Body of pancreas (tissue), 4 donors: Measurements from ENCODE around the gene NIBAN1. TPM values are rescaled to one million over a fixed set of nuclear protein-coding genes. Genes with fewer than 3 reads are reported as not detected.

ENCODE experiments used
- ATAC-seq: fragments of 150-250 bp; one replicate; pipeline ENCODE4 v1.9.1; 2016
- DNase-seq, 4 donors: peaks; one replicate each; pipeline ENCODE4 v3.0.0-alpha.2; 2019
- H3K27ac ChIP-seq, 4 donors: fragments of 200-600 bp; sonication (generic); 1 replicate in 3 of 4; 2 replicates in 1 of 4; pipeline versions ENCODE4 v1.5.1 to v1.6.1; 2016 to 2019; ENCODE audit warnings: mild to moderate bottlenecking in 1 of 4, mixed read lengths in 1 of 4, moderate library complexity in 1 of 4
- H3K27me3 ChIP-seq, 2 donors: fragments of 200-600 bp; sonication (generic); one replicate each; pipeline ENCODE4 v1.6.0; 2016; ENCODE audit warnings: mild to moderate bottlenecking in 1 of 2
- H3K36me3 ChIP-seq, 2 donors: fragments of 200-600 bp; sonication (generic); replicated peaks in 1 of 2; 2 replicates each; pipeline ENCODE4 v1.5.1; 2016; ENCODE audit warnings: low read depth in 2 of 2; ENCODE audit not compliant: insufficient read depth in 1 of 2
- H3K4me1 ChIP-seq: fragments of 200-600 bp; sonication (generic); one replicate; pipeline ENCODE4 v1.6.0; 2016
- H3K4me3 ChIP-seq, 2 donors: fragments of 200-600 bp; sonication (generic); 1 replicate in 1 of 2; 2 replicates in 1 of 2; pipeline ENCODE4 v1.5.1; 2016 to 2019
- H3K9me3 ChIP-seq, 3 donors: fragments of 200-600 bp; sonication (generic); 1 replicate in 2 of 3; 2 replicates in 1 of 3; pipeline ENCODE4 v1.5.1; 2016
- POLR2A ChIP-seq, 3 donors: fragments of 450-650 bp; IDR thresholded peaks; one replicate each; pipeline ENCODE4 v1.6.1; 2016; ENCODE audit warnings: antibody characterized with exemption in 3 of 3, mild to moderate bottlenecking in 2 of 3
- WGBS, 2 donors: methylation state at CpG; one replicate each; pipeline ENCODE4 v1.1.5; 2017; 5-methylcytosine and 5-hydroxymethylcytosine counted together
- intact Hi-C: fragments of 100-400 bp; cut with DNase I; formaldehyde crosslinking; loops from one replicate; pipeline ENCODE4 v1.15.1; 2023
- total RNA-seq, 2 donors: library from RNA; depleted of rRNA; stranded (reverse); fragments of >200 nt; gene quantifications; one replicate each; pipeline ENCODE4 v1.1.0, GENCODE V29; 2016
- TF ChIP-seq, protein P1 (sequence below), 7 experiments: fragments of 450-650 bp in 4 of 7; fragments of 200-600 bp in 3 of 7; sonication (generic) in 3 of 7; IDR thresholded peaks; one replicate each; pipeline ENCODE4 v1.5.1; 2016 to 2019; ENCODE audit warnings: antibody characterized with exemption in 7 of 7

NIBAN1 gene
- total RNA-seq, 2 donors from 2014 or later: 51.1 to 59.7 TPM

DNA sequence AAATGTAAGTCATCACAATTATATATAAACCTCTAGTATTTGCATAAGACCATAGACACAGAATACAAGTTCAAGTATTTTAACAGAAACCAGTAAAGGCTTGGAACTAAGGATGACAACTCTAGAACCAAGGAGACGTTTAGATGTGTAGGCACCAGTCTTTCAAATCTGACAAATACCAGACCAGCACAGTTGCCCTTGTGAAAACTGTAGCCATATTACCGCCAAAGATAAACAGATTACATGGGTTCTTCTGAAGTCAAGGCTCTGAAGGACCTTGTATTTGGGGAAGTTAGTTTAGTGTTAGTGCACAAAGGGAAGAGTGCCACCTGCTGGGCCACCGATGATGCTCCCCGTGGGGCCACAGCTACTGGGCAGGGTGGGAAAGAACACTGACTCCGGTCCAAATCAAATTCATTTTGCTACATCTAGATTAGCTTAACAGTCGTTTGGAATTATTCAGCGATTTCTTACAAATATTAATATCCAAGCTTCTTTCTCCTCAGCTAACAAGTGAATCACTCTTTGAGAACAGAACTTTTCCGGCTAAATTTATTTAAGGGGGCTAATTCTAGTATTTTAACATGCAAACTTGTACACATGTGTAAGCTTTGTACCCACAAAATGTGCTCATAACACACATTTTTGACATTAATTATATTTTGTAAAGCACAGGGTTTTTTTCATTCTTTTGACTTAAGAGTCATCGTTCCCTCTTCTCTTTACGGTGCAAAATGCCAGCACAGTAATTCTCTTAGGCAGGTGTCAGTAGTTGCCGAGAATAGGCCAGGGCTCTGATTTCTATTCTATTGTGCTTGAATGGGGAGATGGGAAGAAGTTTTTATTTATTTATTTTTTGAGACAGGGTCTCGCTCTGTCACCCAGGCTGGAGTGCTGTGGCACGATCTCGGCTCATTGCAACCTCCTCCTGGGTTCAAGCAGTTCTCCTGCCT is 8.0 kb upstream of the NIBAN1 start:
- no peak for TF ChIP-seq POLR2A (IDR thresholded peaks at IDR 0.05)
- TF ChIP-seq, protein P1, sequence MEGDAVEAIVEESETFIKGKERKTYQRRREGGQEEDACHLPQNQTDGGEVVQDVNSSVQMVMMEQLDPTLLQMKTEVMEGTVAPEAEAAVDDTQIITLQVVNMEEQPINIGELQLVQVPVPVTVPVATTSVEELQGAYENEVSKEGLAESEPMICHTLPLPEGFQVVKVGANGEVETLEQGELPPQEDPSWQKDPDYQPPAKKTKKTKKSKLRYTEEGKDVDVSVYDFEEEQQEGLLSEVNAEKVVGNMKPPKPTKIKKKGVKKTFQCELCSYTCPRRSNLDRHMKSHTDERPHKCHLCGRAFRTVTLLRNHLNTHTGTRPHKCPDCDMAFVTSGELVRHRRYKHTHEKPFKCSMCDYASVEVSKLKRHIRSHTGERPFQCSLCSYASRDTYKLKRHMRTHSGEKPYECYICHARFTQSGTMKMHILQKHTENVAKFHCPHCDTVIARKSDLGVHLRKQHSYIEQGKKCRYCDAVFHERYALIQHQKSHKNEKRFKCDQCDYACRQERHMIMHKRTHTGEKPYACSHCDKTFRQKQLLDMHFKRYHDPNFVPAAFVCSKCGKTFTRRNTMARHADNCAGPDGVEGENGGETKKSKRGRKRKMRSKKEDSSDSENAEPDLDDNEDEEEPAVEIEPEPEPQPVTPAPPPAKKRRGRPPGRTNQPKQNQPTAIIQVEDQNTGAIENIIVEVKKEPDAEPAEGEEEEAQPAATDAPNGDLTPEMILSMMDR (IDR thresholded peaks at IDR 0.05): peak; percentile 80 to 94 (median 90)
- Histone ChIP-seq H3K27ac (no peak overlapping the region), H3K9me3 (no peaks in the 10 kb centered on the region), H3K27me3 (no peaks in the 10 kb centered on the region), H3K4me1 (peaks cover 7% of the 10 kb centered on the region), H3K36me3 (no peaks in the 10 kb centered on the region), H3K4me3 (no peak overlapping the region)
- WGBS, 2 donors: 48 to 50% methylated on average over 14 of the region's 14 CpGs
- ATAC-seq (peak; percentile 98), DNase-seq (peak; percentile 77 to 83 (median 82))
- intact Hi-C loops: no loop called here

DNA sequence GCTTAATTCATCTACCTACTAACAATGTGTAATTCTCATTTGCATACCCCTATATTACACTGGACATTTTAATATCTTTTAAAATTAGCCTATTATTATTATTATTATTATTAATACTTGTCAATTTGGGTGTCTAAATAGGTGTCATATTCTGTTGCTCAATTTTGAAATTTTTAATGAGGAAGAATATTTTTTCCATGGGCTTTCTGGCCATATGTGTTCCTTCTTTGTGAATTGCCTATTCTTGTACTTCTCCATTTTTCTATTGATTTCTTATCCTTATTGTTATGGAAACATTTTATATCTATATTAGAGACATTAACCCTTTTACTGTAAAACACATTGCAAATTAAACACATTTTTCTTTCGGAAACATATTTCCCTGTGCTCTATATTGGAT is 6.4 kb upstream of the NIBAN1 start:
- intact Hi-C loops: no loop called here
- Histone ChIP-seq H3K9me3 (no peaks in the 10 kb centered on the region), H3K4me1 (peaks cover 13% of the 10 kb centered on the region), H3K36me3 (no peaks in the 10 kb centered on the region), H3K27ac (no peak overlapping the region), H3K27me3 (no peaks in the 10 kb centered on the region), H3K4me3 (no peak overlapping the region)
- no peak for TF ChIP-seq POLR2A (IDR thresholded peaks at IDR 0.05)
- TF ChIP-seq, protein P1 (IDR thresholded peaks at IDR 0.05): no peak
- DNase-seq: no peak
- no peak for ATAC-seq
- WGBS, 2 donors: 84 to 91% methylated on average over 1 of the region's 1 CpG

DNA sequence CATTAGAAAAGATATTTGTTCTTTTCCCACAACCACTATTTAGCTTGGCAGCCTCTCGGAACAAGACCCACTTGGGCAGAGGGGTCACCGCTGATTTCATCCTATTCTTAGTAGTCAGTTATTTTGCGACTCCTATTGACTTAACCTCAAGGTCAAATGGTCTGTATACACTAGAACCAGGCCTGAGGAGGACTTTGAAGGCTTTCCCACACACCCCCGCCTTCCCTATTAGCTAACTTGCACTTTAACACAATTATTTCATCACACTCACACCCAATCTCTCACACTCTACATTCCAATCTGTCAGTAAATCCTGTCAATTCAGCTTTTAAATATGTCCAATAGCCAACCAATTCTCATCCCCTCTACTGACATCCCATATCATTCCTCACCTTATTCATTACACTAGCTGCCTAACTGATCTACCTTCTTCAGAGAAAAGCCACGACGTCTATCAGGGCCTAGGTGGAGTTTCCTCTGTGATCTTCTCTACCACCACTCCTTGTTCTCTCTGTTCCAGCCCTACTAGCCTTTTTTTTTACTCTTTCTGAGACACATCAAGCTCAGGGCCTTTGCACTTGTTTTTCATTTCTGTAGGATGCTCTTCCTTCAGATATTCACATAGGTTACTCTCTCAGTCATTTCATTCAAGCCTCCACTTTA is 1.0 kb upstream of the NIBAN1 start:
- 37 to 40% methylated on average over 6 of the region's 6 CpGs for WGBS, 2 donors
- Histone ChIP-seq H3K36me3 (no peaks in the 10 kb centered on the region), H3K9me3 (no peaks in the 10 kb centered on the region), H3K4me3 (no peak overlapping the region), H3K4me1 (peaks cover 31% of the 10 kb centered on the region), H3K27ac (peak overlapping the region in 3 of 4 donors; percentile 90 to 94 (median 93)), H3K27me3 (no peaks in the 10 kb centered on the region)
- DNase-seq (peak in 3 of 4 donors; percentile 33 to 47 (median 35)), ATAC-seq (peak; percentile 36)
- intact Hi-C loops: loop anchor here (5.0 kb wide), 1 partner anchor 168 kb away; no protein-coding TSS in a partner anchor
- TF ChIP-seq, protein P1 (IDR thresholded peaks at IDR 0.05): no peak
- no peak for TF ChIP-seq POLR2A (IDR thresholded peaks at IDR 0.05)

DNA sequence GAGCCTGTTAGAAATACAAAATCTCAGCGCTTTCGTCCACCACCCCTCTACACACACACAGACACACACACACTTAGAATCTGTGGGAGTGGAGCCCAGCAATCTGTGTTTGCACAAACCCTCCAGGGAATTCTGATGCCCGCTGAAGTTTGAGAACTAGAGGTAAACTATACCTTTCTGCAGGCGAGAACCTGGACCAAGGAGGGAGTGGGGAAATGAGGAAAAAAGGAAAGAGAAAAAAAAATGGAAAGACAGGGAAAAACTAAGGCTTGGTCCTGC is 468 bp upstream of the NIBAN1 start:
- 29 to 38% methylated on average over 4 of the region's 4 CpGs for WGBS, 2 donors

More for the DNA sequence above, 468 bp upstream of the NIBAN1 start:
- H3K4me3 ChIP-seq: peak overlapping the region in 1 of 2 donors; percentile 65
- ATAC-seq: no peak
- no peaks in the 10 kb centered on the region for H3K9me3 ChIP-seq
- H3K27ac ChIP-seq: peak overlapping the region; percentile 82 to 94 (median 92)
- H3K27me3 ChIP-seq: no peaks in the 10 kb centered on the region
- peaks cover 35% of the 10 kb centered on the region for H3K4me1 ChIP-seq
- TF ChIP-seq POLR2A (IDR thresholded peaks at IDR 0.05): no peak
- H3K36me3 ChIP-seq: no peaks in the 10 kb centered on the region
- intact Hi-C loops: loop anchor here (5.0 kb wide), 1 partner anchor 167 kb away; no protein-coding TSS in a partner anchor
- DNase-seq: no peak
